ENCODE measurements around the gene IRF2BPL. TPM values are rescaled to one million over a fixed set of nuclear protein-coding genes. Genes with fewer than 3 reads are reported as not detected.

The IRF2BPL gene
- total and polyA plus RNA-seq, 9 of the 15 experiments (the other 6 are each of a cell fraction or from before 2014, with no cell fraction given) = 0.52 to 21.6 (median 2.5) TPM

DNA sequence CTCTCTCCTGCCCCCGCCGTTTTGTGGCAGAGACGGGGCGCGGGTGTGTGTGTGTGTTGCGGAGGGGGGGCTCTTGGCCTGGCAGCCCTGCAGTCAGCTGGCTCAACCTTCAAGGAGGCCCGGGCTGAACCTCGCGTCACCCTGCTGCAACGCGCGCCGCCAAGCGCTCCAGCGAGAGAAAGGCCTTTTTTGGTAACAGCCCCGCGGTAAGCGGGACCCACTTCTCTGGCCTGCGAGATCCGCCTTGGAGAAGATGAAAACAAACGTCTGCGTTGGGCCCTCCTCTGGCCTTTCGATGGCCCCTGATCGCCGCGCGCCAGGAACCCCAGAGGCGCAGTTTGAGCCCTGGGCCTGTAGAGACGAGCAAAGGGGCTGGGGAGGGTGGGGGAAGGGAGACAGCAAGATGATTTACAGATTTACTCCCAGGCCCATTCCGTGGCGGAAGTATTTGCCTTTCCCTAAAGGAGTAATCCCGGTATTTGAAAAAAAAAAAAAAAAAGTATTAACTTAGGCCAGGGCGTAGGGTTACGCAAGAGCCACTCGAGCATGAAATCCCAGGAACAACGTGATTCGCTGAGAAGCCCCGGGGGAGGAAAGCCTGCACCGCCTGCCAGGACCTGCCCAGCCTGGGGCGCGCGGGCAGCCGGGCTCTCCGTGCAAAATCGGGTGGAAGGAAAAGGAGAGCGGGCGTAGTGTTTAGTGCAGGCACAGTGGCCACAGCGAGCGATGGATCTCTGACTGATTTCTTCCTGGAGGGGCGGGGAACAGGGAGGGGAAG is 4.5 kb upstream of the IRF2BPL start:
- H3K36me3 ChIP-seq (ENCODE audit: control insufficient read depth, insufficient read depth, low read length) = no peaks in the 10 kb centered on the region
- H3K9me1 ChIP-seq (ENCODE audit: control insufficient read depth, insufficient read depth, low read length) = no peaks in the 10 kb centered on the region
- intact Hi-C loops (cut with micrococcal nuclease) = no loop called here
- peaks cover 3% of the 10 kb centered on the region; the same call in 2 of the 3 replicates for H3K79me2 ChIP-seq (ENCODE audit: control insufficient read depth, insufficient read depth, low read length)
- H3K9me3 ChIP-seq (replicated peaks; ENCODE audit: control insufficient read depth, insufficient read depth, low read depth, low read length) = no peaks in the 10 kb centered on the region
- ChIA-PET CTCF (ENCODE audit: low intra/inter-chr PET ratio) (no interaction called here), POLR2A (interaction anchor here (1.3 kb wide), 1 partner anchor 10 kb away, joined by 3 read pairs; no protein-coding TSS in a partner anchor)
- 100% methylated on average over 5 of the region's 50 CpGs for WGBS (ENCODE audit: insufficient coverage, low coverage, missing lambda C conversion rate)
- no peak overlapping the region for H2AFZ ChIP-seq (ENCODE audit: low read depth, low read length)
- peaks cover 19 to 37% of the 10 kb centered on the region in 2 experiments for H3K4me1 ChIP-seq (replicated peaks in 1 of 2; ENCODE audit: control insufficient read depth in 2 of 2, insufficient read depth in 2 of 2, low read length in 2 of 2)
- ATAC-seq = no peak
- DNase-seq (ENCODE audit: extremely low read depth in 1 of 4, low spot score in 3 of 4) = no peak
- H3K27me3 ChIP-seq (ENCODE audit: control insufficient read depth in 2 of 2, insufficient read depth in 2 of 2, low read length in 2 of 2) = no peaks in the 10 kb centered on the region
- no peak overlapping the region for H3K27ac ChIP-seq (ENCODE audit: extremely low read depth, low read depth, low read length)
- H3K4me3 ChIP-seq = no peak overlapping the region
- H3K4me2 ChIP-seq (ENCODE audit: insufficient read depth, low read length) = no peak overlapping the region
- in situ Hi-C loops (cut with MboI) = no loop called here
- no peaks in the 10 kb centered on the region for H4K20me1 ChIP-seq (replicated peaks; ENCODE audit: control insufficient read depth, insufficient read depth, low read length)
- no TSS peak for BruUV-seq (replicated peaks)
- no peak for FAIRE-seq
- no peak overlapping the region for H3K9ac ChIP-seq (ENCODE audit: insufficient read depth in 1 of 2, low read depth in 2 of 2, low read length in 2 of 2)
- TF ChIP-seq ZNF586 (CRISPR knock-in tag; conservative IDR thresholded peaks at IDR 0.05) = no peak
- peak; percentile 76 for TF ChIP-seq ZBTB33 (CRISPR knock-in tag; IDR thresholded peaks at IDR 0.05)
- TF ChIP-seq BCOR (IDR thresholded peaks at IDR 0.05) = no peak
- TF ChIP-seq TEAD1 (CRISPR knock-in tag; IDR thresholded peaks at IDR 0.05) = no peak
- no peak for TF ChIP-seq ASH1L (IDR thresholded peaks at IDR 0.05; ENCODE audit: borderline replicate concordance, low read depth, partially characterized antibody)
- TF ChIP-seq BCL6 (CRISPR knock-in tag; IDR thresholded peaks at IDR 0.05) = no peak
- no peak for TF ChIP-seq TEAD4 (IDR thresholded peaks at IDR 0.05; ENCODE audit: low read length)
- no peak for TF ChIP-seq TEAD4 (CRISPR knock-in tag; IDR thresholded peaks at IDR 0.05; ENCODE audit: borderline replicate concordance)
- no peak for TF ChIP-seq ZC3H11A (IDR thresholded peaks at IDR 0.05; ENCODE audit: low read depth, low read length)
- TF ChIP-seq KLF6 (CRISPR knock-in tag; IDR thresholded peaks at IDR 0.05; ENCODE audit: borderline replicate concordance) = no peak
- no peak for TF ChIP-seq FOXP4 (CRISPR knock-in tag; IDR thresholded peaks at IDR 0.05; ENCODE audit: borderline replicate concordance)
- 0 out of 2 replicates have a peak, but pooled peaks have one; percentile 25 for TF ChIP-seq POLR2G (IDR thresholded peaks at IDR 0.05; ENCODE audit: low read depth, low read length)
- 0 out of 2 replicates have a peak, but pooled peaks have one; percentile 27 for TF ChIP-seq CEBPG (CRISPR knock-in tag; IDR thresholded peaks at IDR 0.05)
- TF ChIP-seq CEBPG (tag; conservative IDR thresholded peaks at IDR 0.05 in 1 of 2, IDR thresholded peaks at IDR 0.05 in 1 of 2) = peak in 1 of 2 experiments; percentile 27; a peak in 1 of 4 replicates
- TF ChIP-seq TRIM24 (IDR thresholded peaks at IDR 0.05) = peak in 1 of 2 experiments; percentile 46; a peak in 1 of 4 replicates
- peak; percentile 69 for TF ChIP-seq CEBPB (tag; IDR thresholded peaks at IDR 0.05)

All from K562 (cell line).